Keratinocyte (primary cell): Measurements from ENCODE around the gene GDPD5. TPM values are rescaled to one million over a fixed set of nuclear protein-coding genes. Genes with fewer than 3 reads are reported as not detected.

Experiments
- DNase-seq: peaks from one replicate; pipeline ENCODE4 v3.0.0-alpha.2; 2011; ENCODE audit warnings: low read depth, missing footprints, low spot score
- FAIRE-seq: peaks from 2 replicates; lab custom pipeline; 2011; peaks lifted over from hg19 to GRCh38; lab: Jason Lieb, UNC
- H2AFZ ChIP-seq: 2 replicates; pipeline ENCODE4 v1.6.0; 2012; ENCODE audit warnings: low read length, control low read depth, inconsistent platforms; ENCODE audit not compliant: control insufficient read depth
- H3K27ac ChIP-seq: 2 replicates; pipeline ENCODE4 v1.5.1; 2011; ENCODE audit warnings: low read length; ENCODE audit not compliant: control insufficient read depth, insufficient read depth
- H3K27me3 ChIP-seq: 3 replicates; pipeline ENCODE4 v1.6.0; 2011; ENCODE audit warnings: low read length; ENCODE audit not compliant: control insufficient read depth, insufficient read depth; ENCODE audit errors: extremely low read depth
- H3K36me3 ChIP-seq, 2 experiments: 2 replicates in 1 of 2; 3 replicates in 1 of 2; pipeline ENCODE4 v1.5.1; 2011; ENCODE audit warnings: low read length in 2 of 2, mild to moderate bottlenecking in 1 of 2; ENCODE audit not compliant: control insufficient read depth in 2 of 2, insufficient read depth in 2 of 2; ENCODE audit errors: extremely low read depth in 1 of 2
- H3K4me1 ChIP-seq: 3 replicates; pipeline ENCODE4 v1.5.1; 2011; ENCODE audit warnings: low read length; ENCODE audit not compliant: control insufficient read depth, insufficient read depth; ENCODE audit errors: extremely low read depth
- H3K4me2 ChIP-seq: 3 replicates; pipeline ENCODE4 v1.6.0; 2011; ENCODE audit warnings: low read depth, low read length; ENCODE audit not compliant: control insufficient read depth, insufficient read depth; ENCODE audit errors: extremely low read depth
- H3K4me3 ChIP-seq, 3 experiments: fragments of 200-600 bp in 1 of 3; sonication (generic) in 1 of 3; 2 replicates in 2 of 3; 3 replicates in 1 of 3; pipeline ENCODE4 v1.5.1; 2011 to 2016; ENCODE audit warnings: low read length in 3 of 3, mild to moderate bottlenecking in 3 of 3, control low read depth in 2 of 3, inconsistent platforms in 1 of 3, low read depth in 1 of 3, mixed read lengths in 1 of 3, mixed run types in 1 of 3, moderate library complexity in 1 of 3; ENCODE audit not compliant: control insufficient read depth in 2 of 3, insufficient read depth in 2 of 3; ENCODE audit errors: extremely low read depth in 1 of 3
- H3K79me2 ChIP-seq: 2 replicates; pipeline ENCODE4 v1.6.0; 2012; ENCODE audit warnings: low read length; ENCODE audit not compliant: control insufficient read depth, insufficient read depth
- H3K9ac ChIP-seq: 3 replicates; pipeline ENCODE4 v1.6.0; 2011; ENCODE audit warnings: low read length; ENCODE audit not compliant: control insufficient read depth, insufficient read depth; ENCODE audit errors: extremely low read depth
- H3K9me1 ChIP-seq: 3 replicates; pipeline ENCODE4 v1.6.0; 2011; ENCODE audit warnings: low read length; ENCODE audit not compliant: control insufficient read depth, insufficient read depth; ENCODE audit errors: extremely low read depth
- H3K9me3 ChIP-seq: 2 replicates; pipeline ENCODE4 v1.5.1; 2012; ENCODE audit warnings: low read depth, low read length; ENCODE audit not compliant: control insufficient read depth
- H4K20me1 ChIP-seq: 3 replicates; pipeline ENCODE4 v1.6.0; 2011; ENCODE audit warnings: low read length; ENCODE audit not compliant: control insufficient read depth, insufficient read depth; ENCODE audit errors: extremely low read depth
- CTCF ChIP-seq, 3 experiments: IDR thresholded peaks in 1 of 3; conservative IDR thresholded peaks in 1 of 3; optimal IDR thresholded peaks in 1 of 3; 2 replicates in 2 of 3; 3 replicates in 1 of 3; pipeline versions ENCODE3 to v1.5.1; 2011; ENCODE audit warnings: low read length in 3 of 3, mild to moderate bottlenecking in 3 of 3, moderate library complexity in 2 of 3, control low read depth in 1 of 3, inconsistent platforms in 1 of 3; ENCODE audit not compliant: insufficient read depth in 2 of 3; ENCODE audit errors: extremely low read depth in 1 of 3
- EZH2 ChIP-seq: IDR thresholded peaks from one replicate; pipeline ENCODE4 v1.6.1; 2012; ENCODE audit warnings: inconsistent platforms, mild to moderate bottlenecking, low read length, moderate library complexity
- dilution Hi-C: fragments of 300-500 bp; cut with MboI; formaldehyde crosslinking; loops from one replicate; pipeline ENCODE4 v1.7.0; 2020; ENCODE audit warnings: low sequenced_read_pairs; ENCODE audit not compliant: extremely low pct_ligation_motif_present
- polyA plus RNA-seq, 5 experiments: library from polyadenylated mRNA; depleted of rRNA in 3 of 5; stranded (reverse) in 3 of 5; stranded (forward) in 1 of 5; unstranded in 1 of 5; fragments of >200 nt; gene quantifications; 1 replicate in 1 of 5; 2 replicates in 3 of 5; 3 replicates in 1 of 5; pipeline versions ENCODE4 v1.2.1 to v1.2.3, GENCODE V29; 2011 to 2012; ENCODE audit warnings: missing spikeins in 2 of 5, low read depth in 1 of 5, low replicate concordance in 1 of 5

Gene GDPD5
- polyA plus RNA-seq, 1 donor (not counting 4 experiments of a cell fraction or from before 2014, with no cell fraction given): 2.1 TPM

- Histone ChIP-seq H3K9me1 (no peaks in the 10 kb centered on the region), H3K4me1 (peaks cover 16% of the 10 kb centered on the region), H4K20me1 (no peaks in the 10 kb centered on the region), H3K27ac (no peak overlapping the region), H3K4me2 (no peak overlapping the region), H3K4me3 (no peak overlapping the region), H3K36me3 (no peaks in the 10 kb centered on the region), H3K79me2 (no peaks in the 10 kb centered on the region), H3K9ac (no peak overlapping the region), H2AFZ (no peak overlapping the region), H3K9me3 (no peaks in the 10 kb centered on the region), H3K27me3 (no peaks in the 10 kb centered on the region)
- DNase-seq: no peak
- dilution Hi-C loops: no loop called here
- no peak for TF ChIP-seq CTCF (optimal IDR thresholded peaks at IDR 0.05 in 1 of 3, IDR thresholded peaks at IDR 0.05 in 1 of 3, conservative IDR thresholded peaks at IDR 0.05 in 1 of 3; ENCODE audit: extremely low read depth in 1 of 3, insufficient read depth in 2 of 3, low read length in 3 of 3)
- no peak for FAIRE-seq
These were observed 34.3 kb downstream of the GDPD5 start for GRCh38 chr11:75491465-75491864.

- TF ChIP-seq CTCF (optimal IDR thresholded peaks at IDR 0.05 in 1 of 3, IDR thresholded peaks at IDR 0.05 in 1 of 3, conservative IDR thresholded peaks at IDR 0.05 in 1 of 3; ENCODE audit: extremely low read depth in 1 of 3, insufficient read depth in 2 of 3, low read length in 3 of 3): no peak
- no peak for TF ChIP-seq EZH2
- peaks cover 16% of the 10 kb centered on the region for H3K4me1 ChIP-seq
- H3K79me2 ChIP-seq: no peaks in the 10 kb centered on the region
- no peaks in the 10 kb centered on the region for H3K9me3 ChIP-seq
- DNase-seq (no peak), FAIRE-seq (no peak)
- H4K20me1 ChIP-seq: no peaks in the 10 kb centered on the region
- dilution Hi-C loops: no loop called here
- H2AFZ ChIP-seq: no peak overlapping the region
- H3K27ac ChIP-seq: no peak overlapping the region
- H3K36me3 ChIP-seq: no peaks in the 10 kb centered on the region
- no peaks in the 10 kb centered on the region for H3K9me1 ChIP-seq
- H3K4me2 ChIP-seq: peak overlapping the region; percentile 13
- H3K4me3 ChIP-seq: no peak overlapping the region
- H3K9ac ChIP-seq: no peak overlapping the region
- no peaks in the 10 kb centered on the region for H3K27me3 ChIP-seq
These were observed 35.2 kb downstream of the GDPD5 start for GRCh38 chr11:75490221-75491181.
